ENCODE data around the gene RAP1B. TPM values are rescaled to one million over a fixed set of nuclear protein-coding genes. Genes with fewer than 3 reads are reported as not detected.
A peak's percentile ranks its signal among the peaks of the same experiment; 100 is the strongest.

The RAP1B gene
- total RNA-seq, 1 donor: 256 TPM

DNA sequence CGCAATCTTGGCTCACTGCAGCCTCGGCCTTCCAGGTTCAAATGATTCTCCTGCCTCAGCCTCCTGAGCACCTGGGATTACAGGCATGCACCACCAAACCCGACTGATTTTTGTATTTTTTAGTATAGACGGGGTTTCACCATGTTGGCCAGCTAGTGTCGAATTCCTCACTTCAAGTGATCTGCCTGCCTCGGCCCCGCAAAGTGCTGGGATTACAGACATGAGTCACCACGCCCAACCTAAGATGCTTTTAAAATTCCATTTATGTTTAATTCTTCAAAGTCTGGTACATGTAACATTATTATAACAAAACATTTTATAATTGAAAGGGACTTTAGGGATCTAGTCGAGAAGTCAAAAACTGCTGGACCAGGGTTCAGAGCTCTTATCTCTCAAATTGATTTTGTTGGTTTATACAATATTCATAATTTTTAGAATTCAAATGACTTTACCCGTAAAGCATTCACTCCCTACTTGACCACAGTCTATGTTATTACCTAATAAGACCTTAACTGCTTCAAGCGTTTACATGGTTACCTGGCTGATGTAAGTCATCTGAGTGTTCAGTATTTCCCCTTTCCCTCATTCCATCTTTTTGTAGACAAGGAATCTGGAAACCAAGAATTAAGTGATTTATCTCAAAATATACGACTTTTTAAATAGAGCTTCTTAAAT is 28.2 kb downstream of the RAP1B start:
- no peak for DNase-seq (ENCODE audit: low read depth)
- no peak overlapping the region for H3K4me3 ChIP-seq (ENCODE audit: low read depth, low read length)
- TF ChIP-seq CTCF (IDR thresholded peaks at IDR 0.05; ENCODE audit: insufficient read depth, low read length): no peak

- TF ChIP-seq CTCF (IDR thresholded peaks at IDR 0.05; ENCODE audit: insufficient read depth, low read length): no peak
- H3K4me3 ChIP-seq (ENCODE audit: low read depth, low read length): no peak overlapping the region
- DNase-seq (ENCODE audit: low read depth): no peak
Observed at GRCh38 chr12:68639396-68639767, 28.7 kb downstream of the RAP1B start.

DNA sequence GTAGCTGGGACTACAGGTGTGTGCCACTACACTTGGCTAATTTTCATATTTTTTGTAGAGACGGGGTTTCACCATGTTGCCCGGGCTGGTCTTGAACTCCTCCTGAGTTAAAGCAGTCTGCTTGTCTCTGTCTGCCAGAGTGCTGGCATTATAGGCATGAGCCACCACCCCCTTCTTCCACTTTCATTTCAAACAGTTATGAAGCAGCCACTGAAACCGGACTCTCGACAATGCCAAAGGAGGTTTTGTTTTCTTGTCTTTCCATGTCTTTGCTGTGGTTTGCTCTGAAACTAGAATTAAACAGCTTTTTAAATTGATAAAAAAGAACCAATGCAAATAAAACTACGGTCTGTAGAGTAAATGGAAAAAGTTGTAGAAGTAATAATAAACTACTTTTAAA is 30.4 kb downstream of the RAP1B start:
- DNase-seq (ENCODE audit: low read depth): no peak
- no peak for TF ChIP-seq CTCF (IDR thresholded peaks at IDR 0.05; ENCODE audit: insufficient read depth, low read length)
- H3K4me3 ChIP-seq (ENCODE audit: low read depth, low read length): no peak overlapping the region

DNA sequence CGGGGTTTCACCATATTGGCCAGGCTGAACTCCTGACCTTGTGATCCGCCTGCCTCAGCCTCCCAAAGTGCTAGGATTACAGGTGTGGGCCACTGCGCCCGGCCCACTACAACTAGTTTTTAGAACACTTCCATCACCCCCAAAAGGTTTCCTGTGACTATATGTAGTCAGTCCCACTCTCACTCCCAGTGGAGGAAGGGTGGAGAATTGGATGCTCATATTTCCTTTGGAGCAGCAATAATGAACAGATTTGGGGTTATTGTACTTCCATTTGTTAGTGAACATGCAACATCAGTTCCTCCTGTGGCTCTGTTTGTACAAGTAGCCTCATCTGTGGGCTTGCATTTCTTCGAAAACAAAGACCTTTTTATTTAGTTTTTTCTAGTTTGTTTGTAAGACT is 35.8 kb downstream of the RAP1B start:
- no peak overlapping the region for H3K4me3 ChIP-seq (ENCODE audit: low read depth, low read length)
- TF ChIP-seq CTCF (IDR thresholded peaks at IDR 0.05; ENCODE audit: insufficient read depth, low read length): no peak
- no peak for DNase-seq (ENCODE audit: low read depth)

- TF ChIP-seq CTCF (IDR thresholded peaks at IDR 0.05; ENCODE audit: insufficient read depth, low read length): no peak
- H3K4me3 ChIP-seq (ENCODE audit: low read depth, low read length): no peak overlapping the region
- no peak for DNase-seq (ENCODE audit: low read depth)
Observed at GRCh38 chr12:68647507-68647906, 36.8 kb downstream of the RAP1B start.

GRCh38 chr12:68648179-68648578 is 37.5 kb downstream of the RAP1B start:
- H3K4me3 ChIP-seq (ENCODE audit: low read depth, low read length): no peak overlapping the region
- no peak for DNase-seq (ENCODE audit: low read depth)
- TF ChIP-seq CTCF (IDR thresholded peaks at IDR 0.05; ENCODE audit: insufficient read depth, low read length): no peak

GRCh38 chr12:68665016-68665569 is 54.4 kb downstream of the RAP1B start:
- no peak for TF ChIP-seq CTCF (IDR thresholded peaks at IDR 0.05; ENCODE audit: insufficient read depth, low read length)
- DNase-seq (ENCODE audit: low read depth): peak; percentile 19
- no peak overlapping the region for H3K4me3 ChIP-seq (ENCODE audit: low read depth, low read length)
